HG02870 (cell line): Measurements from ENCODE around the gene NPBWR2.

Experiments
- ATAC-seq: cut with Tn5 transposase; IDR thresholded peaks from one replicate; pipeline ENCODE4 v1.9.1; 2021; ENCODE audit warnings: mild to moderate bottlenecking, moderate library complexity; ENCODE audit not compliant: unreplicated experiment

The NPBWR2 gene, protein sequence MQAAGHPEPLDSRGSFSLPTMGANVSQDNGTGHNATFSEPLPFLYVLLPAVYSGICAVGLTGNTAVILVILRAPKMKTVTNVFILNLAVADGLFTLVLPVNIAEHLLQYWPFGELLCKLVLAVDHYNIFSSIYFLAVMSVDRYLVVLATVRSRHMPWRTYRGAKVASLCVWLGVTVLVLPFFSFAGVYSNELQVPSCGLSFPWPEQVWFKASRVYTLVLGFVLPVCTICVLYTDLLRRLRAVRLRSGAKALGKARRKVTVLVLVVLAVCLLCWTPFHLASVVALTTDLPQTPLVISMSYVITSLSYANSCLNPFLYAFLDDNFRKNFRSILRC

DNA sequence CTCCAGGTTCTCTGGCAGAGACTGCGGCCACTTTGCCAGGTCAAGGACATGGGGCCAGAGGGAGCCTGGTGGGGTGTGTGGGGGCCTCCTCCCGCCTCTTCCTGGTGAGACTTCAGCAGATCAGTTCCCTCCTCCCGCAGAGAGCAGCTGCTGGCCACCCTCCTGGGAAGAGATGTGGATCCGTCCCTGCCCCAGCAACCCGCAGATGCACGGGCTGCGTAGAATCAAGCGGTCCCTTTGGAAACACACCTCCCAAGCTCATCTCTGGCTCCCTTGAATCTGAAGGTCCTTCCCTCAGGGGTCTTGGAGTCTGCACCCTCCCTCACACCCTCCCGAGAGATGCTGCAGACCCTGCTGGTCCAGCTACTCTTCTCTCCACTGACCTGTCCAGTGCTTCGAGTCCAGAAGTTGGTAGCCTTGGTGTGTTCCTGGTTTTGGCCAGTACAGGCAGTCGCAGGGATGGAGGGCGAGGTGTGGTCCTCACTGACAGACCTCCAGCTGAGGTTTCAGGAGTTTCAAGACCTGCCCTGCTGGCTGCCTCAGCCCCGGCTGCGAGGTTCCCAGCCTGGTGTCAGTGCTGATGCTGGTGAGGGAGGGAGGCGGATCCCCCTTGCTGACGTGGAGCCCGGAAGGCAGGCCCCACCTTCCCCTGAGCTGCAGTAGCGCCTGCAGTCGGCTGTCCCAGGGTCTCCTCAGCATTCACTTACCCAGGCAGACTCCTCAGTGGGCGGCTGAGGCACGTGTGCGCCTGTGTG, at the start of gene NPBWR2:
Gene NPBWR2, minus strand, starts transcription at position 585 of the 755 bp plus-strand sequence. CDS start 734 bp downstream, outside the sequence.
- ATAC-seq: no peak

DNA sequence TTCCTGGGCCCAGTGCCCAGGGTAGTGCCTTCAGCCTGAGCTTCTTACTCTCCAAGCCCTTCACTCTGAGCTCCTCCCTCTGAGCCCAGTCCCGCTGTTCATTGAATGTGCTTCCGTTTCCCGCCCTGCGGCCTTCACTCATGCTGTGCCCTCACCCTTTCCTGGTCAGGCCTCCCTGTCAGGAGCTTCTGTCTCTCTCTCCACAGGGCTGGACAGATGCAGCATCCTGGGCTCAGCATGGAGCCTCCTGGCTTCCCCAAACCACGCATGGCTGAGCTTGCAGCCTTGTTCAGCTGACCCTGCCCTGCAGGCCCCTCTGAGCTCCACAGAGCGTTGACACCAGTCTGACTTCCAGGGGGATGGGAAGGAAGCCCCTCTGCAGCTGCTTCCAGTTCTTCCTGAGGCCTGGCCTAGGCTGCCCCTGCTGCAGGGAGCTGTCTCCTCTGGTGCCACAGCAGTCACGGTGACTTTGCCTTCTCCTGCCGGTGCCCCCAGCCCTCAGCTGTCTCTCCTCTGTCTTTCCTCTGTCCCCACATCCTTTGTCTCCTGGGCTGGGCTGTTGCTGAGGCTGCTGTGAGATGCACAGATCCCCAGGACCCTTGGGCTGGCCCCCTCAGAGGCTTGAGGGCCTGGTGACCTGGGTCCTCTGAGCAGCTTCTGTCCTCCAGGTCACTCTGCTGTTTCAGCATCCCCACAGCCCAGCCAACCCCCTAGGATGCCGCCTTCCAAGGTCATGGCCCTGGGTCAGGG, 48.9 kb upstream of the NPBWR2 start:
- no peak for ATAC-seq

DNA sequence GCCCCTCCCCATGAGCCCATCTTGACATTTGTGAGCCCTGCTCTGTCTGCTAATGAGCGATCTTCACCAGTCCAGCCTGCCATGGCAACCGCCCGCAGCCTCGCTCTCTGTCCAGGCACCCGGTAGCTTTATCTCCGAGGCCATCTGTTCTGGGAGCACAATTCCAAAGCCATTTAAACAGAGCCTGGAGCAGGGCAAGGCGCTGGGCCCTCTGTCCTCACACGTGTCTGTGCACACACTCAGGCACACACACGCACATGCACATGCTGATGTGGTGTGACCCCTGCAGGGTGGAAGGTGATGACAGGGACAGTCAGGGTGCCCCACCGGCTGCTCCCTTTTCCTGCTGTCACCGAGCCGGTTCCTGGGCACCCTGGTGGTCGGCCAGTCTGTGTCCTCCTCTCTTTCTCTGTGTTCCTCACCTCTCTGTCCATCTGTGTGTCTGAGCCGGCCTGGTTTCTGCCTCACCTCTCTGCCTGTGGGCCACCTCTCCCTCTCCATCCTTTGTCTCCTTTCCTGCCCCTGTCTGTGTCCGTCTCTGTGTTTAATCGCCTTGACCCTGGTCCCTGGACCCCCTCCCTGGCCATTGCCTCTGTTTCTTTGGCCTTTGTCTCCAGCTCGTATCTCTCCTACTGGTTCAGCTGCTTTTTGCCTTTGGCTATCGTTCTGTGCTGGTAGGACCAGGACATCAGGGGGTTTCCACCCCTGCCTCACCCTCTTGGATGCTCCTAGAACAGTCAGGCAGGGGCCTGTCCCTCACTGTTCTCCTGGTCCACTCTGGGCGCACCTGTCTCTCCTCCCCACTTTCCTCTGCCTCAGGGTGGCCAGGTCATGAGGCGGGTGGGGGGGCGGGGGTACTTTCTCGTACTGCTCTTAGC, 48.1 kb upstream of the NPBWR2 start:
- no peak for ATAC-seq

DNA sequence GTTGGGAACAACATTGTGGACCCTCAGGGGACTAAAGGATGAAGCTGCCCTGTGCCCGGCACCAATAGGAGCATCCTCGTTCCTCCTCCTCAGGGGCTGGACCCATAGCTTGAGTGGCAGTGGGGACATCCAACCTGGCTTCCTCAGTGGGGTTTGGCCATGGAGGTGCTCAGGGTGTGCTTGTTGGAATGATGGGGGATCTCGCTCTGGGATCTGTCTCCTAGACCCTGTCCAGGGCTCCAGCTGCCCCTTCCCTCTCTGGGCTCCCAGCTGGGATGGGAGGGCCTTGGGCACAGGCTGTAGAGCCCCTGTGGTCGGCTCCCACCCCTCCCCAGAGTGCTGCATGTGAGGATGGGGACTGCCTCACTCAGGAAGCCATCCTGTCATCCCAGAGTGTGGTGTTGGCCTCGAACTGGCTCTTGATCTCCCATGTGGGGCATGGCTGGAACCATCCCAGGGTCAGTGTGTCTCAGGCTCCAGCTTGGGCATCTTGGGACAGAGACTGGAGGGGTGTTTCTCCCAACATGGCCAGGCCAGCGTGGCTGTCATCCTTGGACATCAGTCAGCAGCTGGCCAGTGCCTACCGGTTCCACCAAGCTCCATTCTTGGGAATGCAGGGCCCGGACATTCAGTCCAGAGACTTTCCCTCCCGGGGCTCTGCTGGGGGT, 47.4 kb upstream of the NPBWR2 start:
- ATAC-seq: no peak

DNA sequence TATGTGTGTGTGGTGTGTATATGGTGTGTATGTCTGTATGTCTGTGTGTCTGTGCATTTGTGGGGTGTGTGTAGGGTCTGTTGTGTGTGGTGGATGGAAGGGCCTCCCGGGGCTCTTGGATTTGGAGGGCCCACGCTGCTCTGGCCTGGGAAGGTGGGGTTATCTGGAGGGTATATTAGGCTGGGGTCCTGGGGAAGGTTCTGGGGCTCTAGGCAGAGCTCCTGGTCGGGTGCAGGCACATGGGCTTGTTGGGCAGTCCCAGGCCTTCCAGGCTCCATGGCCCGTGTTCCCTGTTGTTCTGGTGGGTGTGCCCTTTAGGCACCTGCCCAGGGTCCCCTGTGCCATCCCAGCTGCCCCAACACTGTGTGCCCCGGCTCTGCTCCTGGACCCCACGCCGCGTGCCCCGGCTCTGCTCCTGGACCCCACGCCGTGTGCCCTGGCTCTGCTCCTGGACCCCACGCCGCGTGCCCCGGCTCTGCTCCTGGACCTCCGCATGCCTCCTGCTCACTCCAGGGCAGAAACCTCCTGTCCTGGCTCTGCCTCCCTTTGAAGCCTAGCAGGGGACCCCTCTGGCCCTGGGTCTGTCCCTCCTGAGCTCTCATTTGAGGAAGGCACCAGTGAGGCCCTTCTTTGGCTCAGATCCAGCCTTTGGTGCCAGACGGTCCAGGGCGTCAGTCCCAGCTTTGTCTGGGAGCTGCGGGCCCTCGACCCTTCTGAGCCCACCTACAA, 46.7 kb upstream of the NPBWR2 start:
- no peak for ATAC-seq

DNA sequence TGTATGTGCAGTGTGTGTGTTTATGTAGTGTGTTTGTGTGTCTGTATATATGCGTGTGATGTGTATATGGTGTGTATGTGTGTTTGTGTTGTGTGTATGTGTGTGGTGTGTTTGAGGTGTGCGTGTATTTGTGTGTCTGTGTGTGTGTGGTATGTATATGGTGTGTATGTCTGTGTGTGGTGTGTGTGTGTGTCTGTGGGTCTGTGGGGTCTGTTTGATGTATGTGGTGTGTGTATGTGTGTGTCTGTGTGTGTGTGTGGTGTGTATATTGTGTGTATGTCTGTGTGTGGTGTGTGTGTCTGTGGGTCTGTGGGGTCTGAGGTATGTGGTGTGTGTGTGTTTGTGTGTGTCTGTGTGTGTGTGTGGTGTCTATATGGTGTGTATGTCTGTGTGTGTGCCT, 46.0 kb upstream of the NPBWR2 start:
- no peak for ATAC-seq

DNA sequence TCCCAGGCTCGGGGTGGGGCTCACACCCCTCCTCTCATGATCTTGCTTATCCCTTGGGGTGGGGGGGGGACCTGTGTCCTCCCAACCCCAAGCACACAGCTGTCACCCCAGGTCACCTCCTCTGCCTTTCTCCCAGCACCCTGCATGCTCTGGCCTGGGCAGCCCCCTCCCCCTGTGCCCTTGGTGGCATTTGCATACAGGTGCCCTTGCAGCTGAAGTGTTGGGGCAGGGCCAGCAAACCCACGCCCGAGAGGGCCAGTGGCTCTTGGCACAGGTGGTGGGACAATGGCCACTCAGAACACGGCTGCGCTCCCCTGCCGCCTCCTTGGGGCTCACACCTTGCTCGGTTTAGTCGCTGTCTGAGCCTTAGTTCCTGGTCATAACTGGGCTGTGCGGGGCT, 45.5 kb upstream of the NPBWR2 start:
- no peak for ATAC-seq

DNA sequence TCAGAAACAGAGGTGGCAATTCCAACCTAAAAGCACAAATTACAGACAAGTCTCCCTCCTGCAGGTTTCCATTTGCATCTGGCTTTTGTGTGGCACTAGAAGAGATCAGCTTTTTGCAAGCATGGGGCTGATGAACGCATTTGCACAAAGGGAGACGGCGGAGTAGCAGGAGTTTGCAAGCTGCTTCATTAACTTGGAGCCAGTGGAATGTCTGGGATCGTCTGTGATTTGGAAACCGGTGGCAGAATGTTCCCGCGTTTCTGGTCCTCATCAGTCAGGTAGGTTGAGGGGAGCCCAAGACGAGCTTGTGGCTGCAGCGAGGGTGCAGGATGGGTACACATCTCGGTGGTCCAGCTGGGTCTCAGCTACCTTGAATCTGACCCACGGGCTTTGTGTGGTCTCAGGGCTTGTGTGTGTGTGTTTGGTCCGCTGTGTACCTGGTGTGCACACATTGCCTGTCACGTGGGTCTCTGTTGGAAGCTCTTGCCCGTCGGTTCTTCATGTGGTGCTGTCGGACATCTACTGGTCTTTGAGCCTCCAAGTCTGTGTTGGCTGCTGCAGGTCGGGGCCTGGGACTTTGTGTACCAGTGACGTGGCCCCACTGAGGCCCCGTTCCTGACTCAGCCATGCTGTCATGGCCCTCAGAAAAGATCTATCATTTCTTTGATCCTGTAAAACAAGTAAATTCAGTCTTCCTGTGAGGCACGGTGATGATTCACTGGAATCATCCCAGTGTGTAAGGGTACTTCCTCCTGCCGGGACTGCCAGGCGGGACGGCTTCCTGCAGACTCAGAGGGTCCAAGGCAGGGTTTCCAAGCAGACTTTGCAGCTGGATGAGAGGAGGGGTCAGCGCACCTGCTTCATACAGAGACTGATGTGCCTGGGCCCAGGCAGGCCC, 44.5 kb upstream of the NPBWR2 start:
- no peak for ATAC-seq

DNA sequence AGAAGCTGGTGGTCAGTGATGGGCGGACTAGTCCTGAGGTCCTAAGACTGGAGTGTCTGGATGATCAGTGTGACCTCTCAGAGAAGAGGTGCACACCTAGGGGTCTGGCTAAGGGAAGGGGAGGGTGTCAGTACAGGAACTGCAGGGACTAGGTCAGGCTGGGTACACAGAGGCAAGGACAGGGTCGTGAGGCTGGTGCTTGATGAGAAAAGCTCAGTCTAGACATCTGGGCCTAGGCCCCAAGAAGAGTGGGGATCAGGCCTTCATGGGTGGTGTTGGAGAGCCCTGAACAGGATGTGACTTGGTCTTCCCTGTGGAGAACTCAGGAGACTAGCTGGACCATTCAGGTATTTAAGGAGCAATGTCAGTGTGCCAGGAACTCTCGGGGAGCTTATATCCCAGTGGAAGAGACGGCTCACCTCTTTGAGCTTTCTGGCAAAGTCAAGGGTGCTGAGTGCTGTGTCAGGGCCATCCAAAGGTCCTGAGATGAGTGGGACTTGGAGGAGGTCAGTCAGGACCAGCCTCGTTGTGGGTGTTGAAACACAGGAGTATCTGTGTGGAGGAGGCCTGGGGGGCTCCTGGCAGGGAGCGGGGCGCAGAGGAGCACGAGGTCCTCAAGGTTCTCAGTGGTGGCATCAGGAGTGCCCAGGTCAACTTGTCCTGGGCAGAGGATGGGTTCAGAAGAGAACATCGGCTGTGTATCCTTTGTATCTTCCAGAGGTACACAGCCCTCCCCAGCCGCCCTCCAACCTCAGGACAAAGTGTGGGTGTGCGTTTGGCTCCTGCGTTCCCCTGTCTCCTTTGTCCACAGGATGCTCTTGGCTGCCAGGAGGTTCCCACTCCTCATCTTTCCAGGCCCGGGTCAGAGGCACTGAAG, 43.6 kb upstream of the NPBWR2 start:
- no peak for ATAC-seq

DNA sequence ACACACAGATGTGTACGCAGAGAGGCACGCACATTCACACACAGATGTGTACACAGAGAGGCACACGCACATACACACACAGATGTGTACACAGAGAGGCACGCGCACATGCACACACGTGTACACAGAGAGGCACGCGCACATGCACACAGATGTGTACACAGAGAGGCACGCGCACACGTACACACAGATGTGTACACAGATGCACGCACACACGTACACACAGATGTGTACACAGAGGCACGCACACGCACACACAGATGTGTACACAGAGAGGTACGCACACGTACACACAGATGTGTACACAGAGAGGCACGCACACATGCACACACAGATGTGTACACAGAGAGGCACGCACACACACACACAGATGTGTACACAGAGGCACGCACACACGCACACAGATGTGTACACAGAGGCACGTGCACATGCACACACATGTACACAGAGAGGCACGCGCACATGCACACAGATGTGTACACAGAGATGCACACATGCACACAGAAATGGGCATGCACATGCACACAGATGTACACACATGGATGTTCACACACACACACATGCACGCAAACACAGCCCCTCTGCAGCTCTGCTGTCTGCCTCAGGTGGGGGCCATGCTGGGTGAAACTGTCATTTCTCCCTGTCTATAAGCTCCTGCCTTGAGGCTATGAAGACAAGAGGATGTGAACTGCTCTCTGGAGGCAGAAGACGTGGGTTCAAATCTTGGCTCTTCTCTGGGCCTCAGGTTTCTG, 42.6 kb upstream of the NPBWR2 start:
- ATAC-seq: no peak

DNA sequence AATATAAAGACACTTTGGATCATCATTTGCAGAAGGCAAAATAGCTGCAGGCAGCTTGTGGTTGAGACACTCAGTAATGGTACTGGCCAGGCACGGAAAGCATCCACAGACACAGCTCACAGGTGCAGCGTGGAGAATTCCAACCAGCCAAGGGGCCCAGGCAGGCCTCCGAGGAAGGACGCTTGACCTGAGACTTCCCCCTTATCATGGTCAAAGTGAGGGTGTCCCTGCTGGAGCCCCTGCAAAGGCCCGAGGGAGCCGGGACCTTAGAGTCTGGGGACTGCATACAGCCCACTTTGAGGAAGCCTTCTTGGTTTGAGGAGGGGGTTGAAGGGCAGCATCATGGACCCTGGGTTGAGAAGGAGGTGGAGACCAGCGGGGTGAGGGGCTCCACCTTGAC, 41.8 kb upstream of the NPBWR2 start:
- ATAC-seq: no peak

DNA sequence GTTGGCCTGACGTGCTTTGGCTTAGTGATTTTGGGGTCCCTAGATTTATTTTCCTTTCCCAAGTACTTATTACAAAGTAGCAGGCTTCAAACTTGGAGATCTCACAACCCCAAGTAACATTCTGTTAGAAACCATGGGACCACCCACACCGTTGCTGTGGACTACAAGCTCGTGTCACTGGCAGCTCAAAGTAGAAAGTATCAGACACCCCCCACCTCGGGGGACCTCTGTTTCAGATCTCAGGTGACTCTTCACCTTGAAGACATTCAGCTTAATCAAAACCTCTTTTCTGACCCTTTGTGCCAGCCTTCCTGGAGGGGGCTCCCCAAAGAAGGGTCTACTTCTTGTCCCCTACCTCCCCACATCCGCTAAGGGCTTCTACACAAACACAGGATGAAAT, 41.2 kb upstream of the NPBWR2 start:
- ATAC-seq: no peak

DNA sequence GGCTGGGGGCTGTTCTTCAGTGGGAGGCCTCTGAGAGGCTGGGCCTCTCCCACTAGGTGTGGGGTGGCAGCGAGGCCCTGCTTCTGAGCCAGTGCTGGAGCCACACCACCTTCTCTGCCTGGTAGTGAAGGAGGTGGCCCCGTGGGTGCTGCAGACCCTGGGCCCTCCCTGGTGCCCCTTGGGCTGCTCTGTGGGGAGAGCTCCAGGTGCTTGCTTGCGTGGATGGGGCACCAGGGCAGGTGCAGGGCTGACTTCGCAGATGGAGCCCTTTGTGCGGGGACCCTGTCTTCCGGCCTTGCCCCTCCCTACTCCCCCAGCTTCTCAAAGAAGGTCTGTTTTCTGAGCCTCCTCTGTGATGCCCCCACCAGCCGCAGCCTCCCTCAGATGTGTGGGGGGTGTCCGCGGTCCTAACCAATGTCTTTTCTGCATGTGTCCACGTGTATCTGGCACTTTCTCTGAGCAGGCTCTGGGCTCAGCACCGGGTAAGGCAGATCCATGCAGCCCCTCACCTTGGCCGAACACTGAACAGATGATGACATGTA, 39.6 kb upstream of the NPBWR2 start:
- ATAC-seq: no peak

DNA sequence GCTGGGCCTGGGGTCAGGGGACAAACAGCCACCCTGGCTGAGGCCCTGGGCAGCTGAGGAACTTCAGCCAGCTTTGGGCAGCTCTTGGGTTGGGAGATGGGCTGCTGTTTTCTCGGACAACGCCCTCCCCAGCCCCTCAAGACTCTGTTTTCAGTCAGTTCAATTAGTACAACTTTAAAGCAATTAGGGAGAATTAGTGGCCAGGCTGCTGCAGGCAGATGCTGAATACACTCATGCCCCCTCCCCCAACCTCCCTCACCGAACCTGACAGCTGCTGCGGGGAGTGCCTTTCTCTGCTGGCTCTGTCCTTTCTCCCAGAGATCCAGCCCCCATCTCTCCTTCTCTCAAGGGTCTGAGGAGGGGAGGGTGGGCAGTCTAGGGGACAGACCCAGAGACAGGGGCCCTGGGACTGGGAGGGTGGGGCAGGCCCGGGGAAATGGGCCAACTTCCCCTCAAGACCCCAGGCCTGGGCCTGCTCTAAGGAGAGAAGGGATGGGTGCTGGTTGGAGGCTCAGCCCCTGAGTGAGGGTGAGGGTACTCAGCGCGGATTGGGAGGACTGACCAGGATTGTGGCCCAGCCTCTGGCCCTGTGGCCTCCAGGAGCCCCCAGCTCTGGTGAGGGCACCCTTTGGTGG, 39.1 kb upstream of the NPBWR2 start:
- no peak for ATAC-seq

DNA sequence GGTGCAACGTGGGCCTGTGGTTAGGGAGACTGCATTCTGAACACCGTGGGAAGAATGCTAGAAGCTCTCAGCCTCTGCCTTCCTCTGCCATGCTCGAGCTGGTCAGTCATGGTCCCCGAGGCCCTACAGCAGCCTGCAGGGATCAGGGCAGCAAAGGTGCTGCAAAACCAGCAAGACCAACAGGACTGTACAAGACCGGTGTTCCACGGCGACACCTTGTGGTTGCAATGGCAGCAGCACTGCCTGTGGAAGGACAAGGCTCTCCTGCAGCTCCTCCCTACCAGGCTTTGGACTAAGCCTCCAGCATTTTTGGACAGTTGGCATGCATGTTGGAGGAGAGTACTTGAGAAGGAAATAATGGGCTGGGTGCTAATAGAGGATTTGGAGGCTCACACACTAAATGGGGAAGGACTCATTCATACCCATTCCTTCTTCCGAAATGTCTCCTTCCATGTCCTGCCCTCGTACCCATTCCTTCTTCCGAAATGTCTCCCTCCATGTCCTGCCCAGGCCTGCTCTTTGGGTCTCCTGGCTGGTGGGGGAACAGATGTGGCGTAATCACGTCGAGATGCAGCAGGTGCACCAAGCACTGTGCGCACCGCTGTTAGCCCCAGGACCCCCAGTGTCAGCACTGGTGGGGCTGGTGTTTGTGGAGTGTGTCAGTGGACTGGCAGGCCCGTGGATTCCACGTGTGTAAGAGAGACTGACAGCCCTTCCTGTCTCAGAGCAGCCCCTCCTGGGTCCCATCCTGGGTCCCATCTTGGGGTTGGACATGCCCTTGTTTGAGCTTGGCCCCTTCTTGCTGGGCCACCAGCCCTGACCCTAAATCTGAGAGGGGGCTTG, 38.3 kb upstream of the NPBWR2 start:
- ATAC-seq: no peak
